ENCODE measurements around the gene TSPAN18.

TSPAN18 gene

GRCh38 chr11:44789496-44789895, 62.7 kb downstream of the TSPAN18 start:
- no peak overlapping the region for H4K91ac ChIP-seq (ENCODE audit: low read length)
- H3K14ac ChIP-seq (ENCODE audit: low read length in 2 of 2), result no peak overlapping the region
- H3K27me3 ChIP-seq (ENCODE audit: control insufficient read depth in 1 of 2, insufficient read depth in 1 of 2, low read length in 2 of 2), result peaks cover 62 to 90% of the 10 kb centered on the region in 2 experiments
- H3K9me3 ChIP-seq (ENCODE audit: control insufficient read depth, low read length), result no peaks in the 10 kb centered on the region
- no peak overlapping the region for H2AK5ac ChIP-seq (ENCODE audit: low read length, severe bottlenecking)
- no peak overlapping the region for H3K27ac ChIP-seq (ENCODE audit: low read length, poor library complexity, severe bottlenecking)
- H4K8ac ChIP-seq (ENCODE audit: low read length), result no peak overlapping the region
- no peak overlapping the region for H2AFZ ChIP-seq (ENCODE audit: low read depth, low read length)
- H3K4me3 ChIP-seq (ENCODE audit: insufficient read depth in 1 of 2, low read depth in 1 of 2, low read length in 2 of 2), result no peak overlapping the region
- H2BK15ac ChIP-seq (ENCODE audit: low read depth, poor library complexity, severe bottlenecking), result no peak overlapping the region
- H3K4me2 ChIP-seq (ENCODE audit: low read length, poor library complexity, severe bottlenecking), result no peak overlapping the region
- H2BK12ac ChIP-seq (ENCODE audit: low read length in 2 of 2), result no peak overlapping the region
- H3K4ac ChIP-seq (ENCODE audit: low read depth in 1 of 2, low read length in 2 of 2), result no peak overlapping the region
- DNase-seq, result no peak
- H3K4me1 ChIP-seq (ENCODE audit: control insufficient read depth, insufficient read depth, low read depth, low read length), result peaks cover 11% of the 10 kb centered on the region
- no peak overlapping the region for H2BK5ac ChIP-seq (ENCODE audit: low read depth, low read length, poor library complexity, severe bottlenecking)
- H3K23ac ChIP-seq (ENCODE audit: low read length in 2 of 2), result no peak overlapping the region
- 70% methylated on average over 2 of the region's 3 CpGs for WGBS
- no peaks in the 10 kb centered on the region for H3K79me1 ChIP-seq (replicated peaks; ENCODE audit: low read length, poor library complexity, severe bottlenecking)
- no peak overlapping the region for H3K9ac ChIP-seq (ENCODE audit: low read length)
- no peaks in the 10 kb centered on the region for H3K36me3 ChIP-seq (ENCODE audit: control insufficient read depth in 1 of 2, insufficient read depth in 2 of 2, low read depth in 1 of 2, low read length in 2 of 2)
- no peak overlapping the region for H2BK120ac ChIP-seq (ENCODE audit: low read depth, low read length)
- no peak overlapping the region for H3K18ac ChIP-seq (ENCODE audit: low read depth in 1 of 2, low read length in 2 of 2)

GRCh38 chr11:44790211-44790610, 63.4 kb downstream of the TSPAN18 start:
- peaks cover 64 to 88% of the 10 kb centered on the region in 2 experiments for H3K27me3 ChIP-seq (ENCODE audit: control insufficient read depth in 1 of 2, insufficient read depth in 1 of 2, low read length in 2 of 2)
- H3K14ac ChIP-seq (ENCODE audit: low read length in 2 of 2), result peak overlapping the region in 1 of 2 experiments; percentile 58
- no peaks in the 10 kb centered on the region for H3K9me3 ChIP-seq (ENCODE audit: control insufficient read depth, low read length)
- 94% methylated on average over 10 of the region's 10 CpGs for WGBS
- H3K4me3 ChIP-seq (ENCODE audit: insufficient read depth in 1 of 2, low read depth in 1 of 2, low read length in 2 of 2), result no peak overlapping the region
- no peak overlapping the region for H2BK12ac ChIP-seq (ENCODE audit: low read length in 2 of 2)
- peak overlapping the region; percentile 53 for H4K91ac ChIP-seq (ENCODE audit: low read length)
- H2AFZ ChIP-seq (ENCODE audit: low read depth, low read length), result no peak overlapping the region
- H4K8ac ChIP-seq (ENCODE audit: low read length), result no peak overlapping the region
- no peak overlapping the region for H2BK5ac ChIP-seq (ENCODE audit: low read depth, low read length, poor library complexity, severe bottlenecking)
- H3K79me1 ChIP-seq (replicated peaks; ENCODE audit: low read length, poor library complexity, severe bottlenecking), result no peaks in the 10 kb centered on the region
- DNase-seq, result no peak
- no peak overlapping the region for H2BK120ac ChIP-seq (ENCODE audit: low read depth, low read length)
- H2BK15ac ChIP-seq (ENCODE audit: low read depth, poor library complexity, severe bottlenecking), result no peak overlapping the region
- no peaks in the 10 kb centered on the region for H3K36me3 ChIP-seq (ENCODE audit: control insufficient read depth in 1 of 2, insufficient read depth in 2 of 2, low read depth in 1 of 2, low read length in 2 of 2)
- no peak overlapping the region for H3K4ac ChIP-seq (ENCODE audit: low read depth in 1 of 2, low read length in 2 of 2)
- H3K27ac ChIP-seq (ENCODE audit: low read length, poor library complexity, severe bottlenecking), result no peak overlapping the region
- peaks cover 11% of the 10 kb centered on the region for H3K4me1 ChIP-seq (ENCODE audit: control insufficient read depth, insufficient read depth, low read depth, low read length)
- H3K4me2 ChIP-seq (ENCODE audit: low read length, poor library complexity, severe bottlenecking), result no peak overlapping the region
- H3K9ac ChIP-seq (ENCODE audit: low read length), result no peak overlapping the region
- H2AK5ac ChIP-seq (ENCODE audit: low read length, severe bottlenecking), result no peak overlapping the region
- no peak overlapping the region for H3K18ac ChIP-seq (ENCODE audit: low read depth in 1 of 2, low read length in 2 of 2)
- H3K23ac ChIP-seq (ENCODE audit: low read length in 2 of 2), result no peak overlapping the region

GRCh38 chr11:44791316-44791925, 64.7 kb downstream of the TSPAN18 start:
- Histone ChIP-seq H2AK5ac (ENCODE audit: low read length, severe bottlenecking) (no peak overlapping the region), H3K79me1 (replicated peaks; ENCODE audit: low read length, poor library complexity, severe bottlenecking) (no peaks in the 10 kb centered on the region), H3K9me3 (ENCODE audit: control insufficient read depth, low read length) (no peaks in the 10 kb centered on the region), H3K27me3 (ENCODE audit: control insufficient read depth in 1 of 2, insufficient read depth in 1 of 2, low read length in 2 of 2) (peaks cover 66 to 89% of the 10 kb centered on the region in 2 experiments), H3K4me2 (ENCODE audit: low read length, poor library complexity, severe bottlenecking) (no peak overlapping the region), H3K9ac (ENCODE audit: low read length) (no peak overlapping the region), H2BK12ac (ENCODE audit: low read length in 2 of 2) (no peak overlapping the region), H3K4me1 (ENCODE audit: control insufficient read depth, insufficient read depth, low read depth, low read length) (peaks cover 11% of the 10 kb centered on the region), H3K27ac (ENCODE audit: low read length, poor library complexity, severe bottlenecking) (no peak overlapping the region), H2BK5ac (ENCODE audit: low read depth, low read length, poor library complexity, severe bottlenecking) (no peak overlapping the region), H3K23ac (ENCODE audit: low read length in 2 of 2) (no peak overlapping the region), H2AFZ (ENCODE audit: low read depth, low read length) (no peak overlapping the region), H2BK120ac (ENCODE audit: low read depth, low read length) (no peak overlapping the region), H4K8ac (ENCODE audit: low read length) (no peak overlapping the region), H2BK15ac (ENCODE audit: low read depth, poor library complexity, severe bottlenecking) (no peak overlapping the region), H3K4me3 (ENCODE audit: insufficient read depth in 1 of 2, low read depth in 1 of 2, low read length in 2 of 2) (no peak overlapping the region), H3K18ac (ENCODE audit: low read depth in 1 of 2, low read length in 2 of 2) (no peak overlapping the region), H3K4ac (ENCODE audit: low read depth in 1 of 2, low read length in 2 of 2) (no peak overlapping the region), H4K91ac (ENCODE audit: low read length) (no peak overlapping the region), H3K36me3 (ENCODE audit: control insufficient read depth in 1 of 2, insufficient read depth in 2 of 2, low read depth in 1 of 2, low read length in 2 of 2) (no peaks in the 10 kb centered on the region), H3K14ac (ENCODE audit: low read length in 2 of 2) (no peak overlapping the region)
- 93% methylated on average over 13 of the region's 13 CpGs for WGBS
- DNase-seq, result no peak

GRCh38 chr11:44792171-44792570, 65.4 kb downstream of the TSPAN18 start:
- Histone ChIP-seq H4K91ac (ENCODE audit: low read length) (peak overlapping the region; percentile 58), H3K14ac (ENCODE audit: low read length in 2 of 2) (peak overlapping the region in 1 of 2 experiments; percentile 58), H3K36me3 (ENCODE audit: control insufficient read depth in 1 of 2, insufficient read depth in 2 of 2, low read depth in 1 of 2, low read length in 2 of 2) (no peaks in the 10 kb centered on the region), H3K27ac (ENCODE audit: low read length, poor library complexity, severe bottlenecking) (no peak overlapping the region), H3K4me3 (ENCODE audit: insufficient read depth in 1 of 2, low read depth in 1 of 2, low read length in 2 of 2) (peak overlapping the region in 1 of 2 experiments; percentile 10), H3K18ac (ENCODE audit: low read depth in 1 of 2, low read length in 2 of 2) (no peak overlapping the region), H2BK12ac (ENCODE audit: low read length in 2 of 2) (peak overlapping the region in 1 of 2 experiments; percentile 37), H3K4ac (ENCODE audit: low read depth in 1 of 2, low read length in 2 of 2) (no peak overlapping the region), H2AFZ (ENCODE audit: low read depth, low read length) (no peak overlapping the region), H3K27me3 (ENCODE audit: control insufficient read depth in 1 of 2, insufficient read depth in 1 of 2, low read length in 2 of 2) (peaks cover 71 to 90% of the 10 kb centered on the region in 2 experiments), H2BK120ac (ENCODE audit: low read depth, low read length) (no peak overlapping the region), H2AK5ac (ENCODE audit: low read length, severe bottlenecking) (no peak overlapping the region), H3K4me1 (ENCODE audit: control insufficient read depth, insufficient read depth, low read depth, low read length) (peaks cover 11% of the 10 kb centered on the region), H3K9me3 (ENCODE audit: control insufficient read depth, low read length) (no peaks in the 10 kb centered on the region), H3K79me1 (replicated peaks; ENCODE audit: low read length, poor library complexity, severe bottlenecking) (no peaks in the 10 kb centered on the region), H4K8ac (ENCODE audit: low read length) (no peak overlapping the region), H2BK5ac (ENCODE audit: low read depth, low read length, poor library complexity, severe bottlenecking) (no peak overlapping the region), H3K4me2 (ENCODE audit: low read length, poor library complexity, severe bottlenecking) (no peak overlapping the region), H2BK15ac (ENCODE audit: low read depth, poor library complexity, severe bottlenecking) (no peak overlapping the region), H3K23ac (ENCODE audit: low read length in 2 of 2) (no peak overlapping the region), H3K9ac (ENCODE audit: low read length) (no peak overlapping the region)
- 85% methylated on average over 7 of the region's 8 CpGs for WGBS
- DNase-seq, result no peak

Data from mesenchymal stem cell (in vitro differentiated cells and primary cell).